Measurements from ENCODE around the gene HPCAL4. TPM values are rescaled to one million over a fixed set of nuclear protein-coding genes. Genes with fewer than 3 reads are reported as not detected.

HPCAL4 gene
- total and polyA plus RNA-seq, 7 donors, result 0.16 to 1.1 (median 0.83) TPM; not detected in 2

DNA sequence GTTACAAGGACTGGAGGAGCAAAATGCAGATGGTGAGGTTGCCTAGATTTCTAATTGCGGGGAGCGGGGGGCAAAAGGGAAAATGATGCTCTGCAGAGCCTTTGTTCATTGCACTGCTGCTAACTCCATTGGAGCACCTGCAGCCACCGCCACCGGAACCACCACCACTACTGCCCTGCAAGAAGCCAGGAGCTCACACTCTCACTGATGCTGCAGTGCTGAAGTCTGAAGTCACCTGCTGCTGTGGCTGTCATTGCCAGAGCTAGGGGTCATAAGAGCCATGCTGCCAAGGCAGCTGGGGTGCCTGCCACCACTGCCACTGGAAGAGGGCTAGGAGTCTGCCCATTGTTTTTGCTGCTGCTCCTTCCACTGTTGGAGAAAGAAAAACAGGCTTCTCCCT is 7.3 kb upstream of the HPCAL4 start:
- no peaks in the 10 kb centered on the region for H3K9me3 ChIP-seq
- no peak overlapping the region for H3K27ac ChIP-seq
- DNase-seq, result no peak
- intact Hi-C loops (cut with DNase I), result no loop called here
- H3K4me1 ChIP-seq, result peaks cover 0 to 5% (median 2%) of the 10 kb centered on the region in 4 donors
- H3K36me3 ChIP-seq, result no peaks in the 10 kb centered on the region
- H3K4me3 ChIP-seq, result no peak overlapping the region
- WGBS, 2 donors, result 88 to 92% methylated on average over 4 of the region's 4 CpGs
- no peak for TF ChIP-seq EP300 (IDR thresholded peaks at IDR 0.05)
- TF ChIP-seq POLR2AphosphoS5 (IDR thresholded peaks at IDR 0.05), result no peak
- TF ChIP-seq POLR2A (IDR thresholded peaks at IDR 0.05), result no peak
- TF ChIP-seq, protein P1, sequence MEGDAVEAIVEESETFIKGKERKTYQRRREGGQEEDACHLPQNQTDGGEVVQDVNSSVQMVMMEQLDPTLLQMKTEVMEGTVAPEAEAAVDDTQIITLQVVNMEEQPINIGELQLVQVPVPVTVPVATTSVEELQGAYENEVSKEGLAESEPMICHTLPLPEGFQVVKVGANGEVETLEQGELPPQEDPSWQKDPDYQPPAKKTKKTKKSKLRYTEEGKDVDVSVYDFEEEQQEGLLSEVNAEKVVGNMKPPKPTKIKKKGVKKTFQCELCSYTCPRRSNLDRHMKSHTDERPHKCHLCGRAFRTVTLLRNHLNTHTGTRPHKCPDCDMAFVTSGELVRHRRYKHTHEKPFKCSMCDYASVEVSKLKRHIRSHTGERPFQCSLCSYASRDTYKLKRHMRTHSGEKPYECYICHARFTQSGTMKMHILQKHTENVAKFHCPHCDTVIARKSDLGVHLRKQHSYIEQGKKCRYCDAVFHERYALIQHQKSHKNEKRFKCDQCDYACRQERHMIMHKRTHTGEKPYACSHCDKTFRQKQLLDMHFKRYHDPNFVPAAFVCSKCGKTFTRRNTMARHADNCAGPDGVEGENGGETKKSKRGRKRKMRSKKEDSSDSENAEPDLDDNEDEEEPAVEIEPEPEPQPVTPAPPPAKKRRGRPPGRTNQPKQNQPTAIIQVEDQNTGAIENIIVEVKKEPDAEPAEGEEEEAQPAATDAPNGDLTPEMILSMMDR (IDR thresholded peaks at IDR 0.05), result no peak
- H3K27me3 ChIP-seq, result no peaks in the 10 kb centered on the region

DNA sequence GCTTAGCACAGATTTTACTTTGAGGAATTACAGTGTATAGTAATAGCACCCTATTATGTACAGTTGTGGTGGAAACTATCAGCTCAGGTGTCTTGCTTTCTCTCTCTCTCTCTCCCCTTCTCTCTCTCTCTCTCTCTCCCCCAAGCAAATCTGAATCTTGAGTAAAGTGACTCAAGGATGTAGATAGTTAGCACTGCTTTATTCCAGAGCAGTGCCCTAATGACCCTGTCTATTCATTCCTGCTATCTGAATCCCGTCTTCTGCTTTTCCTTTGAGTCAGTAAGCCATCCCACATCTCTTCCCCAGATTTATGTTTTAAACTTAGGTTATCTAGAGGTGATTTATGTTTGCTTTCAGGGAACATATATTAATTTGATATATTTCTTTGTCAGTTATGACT is 5.2 kb upstream of the HPCAL4 start:
- no peak for DNase-seq
- intact Hi-C loops (cut with DNase I), result no loop called here
- peaks cover 18 to 20% (median 18%) of the 10 kb centered on the region in 3 donors for H3K27me3 ChIP-seq
- H3K4me1 ChIP-seq, result peaks cover 0 to 18% (median 14%) of the 10 kb centered on the region in 4 donors
- H3K4me3 ChIP-seq, result no peak overlapping the region
- H3K9me3 ChIP-seq, result no peaks in the 10 kb centered on the region
- TF ChIP-seq EP300 (IDR thresholded peaks at IDR 0.05) (no peak), POLR2AphosphoS5 (IDR thresholded peaks at IDR 0.05) (no peak), POLR2A (IDR thresholded peaks at IDR 0.05) (no peak)
- TF ChIP-seq, protein P1 (IDR thresholded peaks at IDR 0.05), result no peak
- no peak overlapping the region for H3K27ac ChIP-seq
- no peaks in the 10 kb centered on the region for H3K36me3 ChIP-seq
- 43 to 47% methylated on average over 1 of the region's 1 CpG for WGBS, 2 donors

DNA sequence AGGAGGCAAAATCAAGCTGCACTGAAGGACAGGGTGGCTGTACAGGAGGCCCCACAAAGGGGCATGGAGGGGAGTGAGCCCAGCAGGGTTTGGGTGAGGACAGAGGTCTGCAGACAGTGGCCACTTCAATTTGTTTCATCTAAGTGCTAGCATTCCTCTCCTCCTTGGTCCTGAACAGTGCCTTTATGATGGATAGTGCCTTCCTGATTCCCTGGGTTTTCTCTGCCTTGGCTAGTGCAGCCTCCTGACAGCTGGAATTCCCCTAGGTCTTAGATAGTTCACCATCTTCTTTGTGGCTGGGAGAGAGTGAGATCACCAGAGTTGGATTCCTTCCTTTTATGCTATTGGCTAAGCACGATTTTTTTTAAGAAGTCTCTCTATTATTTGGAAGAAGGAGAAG is 3.8 kb upstream of the HPCAL4 start:
- peaks cover 30 to 34% (median 32%) of the 10 kb centered on the region in 3 donors for H3K27me3 ChIP-seq

DNA sequence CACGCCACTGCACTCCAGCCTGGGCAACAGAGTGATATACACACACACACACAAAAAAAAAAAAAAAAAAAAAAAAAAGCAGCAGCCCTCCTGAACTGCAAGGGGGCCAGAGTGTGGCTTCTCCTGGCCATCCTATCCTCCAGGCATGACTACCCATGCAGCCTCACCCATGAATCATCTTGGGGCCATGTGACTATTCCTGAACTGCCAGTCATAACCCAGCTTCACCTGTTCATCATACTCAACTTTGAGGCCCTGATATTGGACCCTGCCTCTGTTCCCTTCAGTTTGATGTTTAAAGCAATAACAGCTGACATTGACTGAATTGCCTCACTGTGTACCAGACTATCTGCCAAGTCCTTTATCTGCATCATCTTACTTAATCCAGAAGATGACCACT is 2.8 kb upstream of the HPCAL4 start:
- H3K36me3 ChIP-seq, result no peaks in the 10 kb centered on the region
- no peaks in the 10 kb centered on the region for H3K9me3 ChIP-seq
- H3K27me3 ChIP-seq, result peaks cover 30 to 42% (median 42%) of the 10 kb centered on the region in 3 donors
- intact Hi-C loops (cut with DNase I), result no loop called here
- WGBS, 2 donors, result 94% methylated on average over 1 of the region's 1 CpG
- no peak for TF ChIP-seq EP300 (IDR thresholded peaks at IDR 0.05)
- TF ChIP-seq POLR2AphosphoS5 (IDR thresholded peaks at IDR 0.05), result no peak
- no peak for TF ChIP-seq POLR2A (IDR thresholded peaks at IDR 0.05)
- TF ChIP-seq, protein P1 (IDR thresholded peaks at IDR 0.05), result no peak
- H3K27ac ChIP-seq, result no peak overlapping the region
- no peak for DNase-seq
- H3K4me1 ChIP-seq, result peaks cover 0 to 21% (median 18%) of the 10 kb centered on the region in 4 donors
- H3K4me3 ChIP-seq, result no peak overlapping the region

More for the DNA sequence above, 3.8 kb upstream of the HPCAL4 start:
- no peaks in the 10 kb centered on the region for H3K36me3 ChIP-seq
- TF ChIP-seq POLR2AphosphoS5 (IDR thresholded peaks at IDR 0.05) (no peak), POLR2A (IDR thresholded peaks at IDR 0.05) (no peak), EP300 (IDR thresholded peaks at IDR 0.05) (no peak)
- TF ChIP-seq, protein P1 (IDR thresholded peaks at IDR 0.05), result no peak
- no peaks in the 10 kb centered on the region for H3K9me3 ChIP-seq
- WGBS, 2 donors, result 19% methylated on average over 1 of the region's 1 CpG
- H3K4me3 ChIP-seq, result no peak overlapping the region
- H3K4me1 ChIP-seq, result peaks cover 0 to 21% (median 18%) of the 10 kb centered on the region in 4 donors
- intact Hi-C loops (cut with DNase I), result no loop called here
- no peak overlapping the region for H3K27ac ChIP-seq
- no peak for DNase-seq

Measured in sigmoid colon (tissue), 7 donors.